ENCODE results near the gene KPNA3. TPM values are rescaled to one million over a fixed set of nuclear protein-coding genes. Genes with fewer than 3 reads are reported as not detected.

Gene KPNA3
- polyA plus RNA-seq, 4 donors, result 14.3 to 24.5 (median 15.0) TPM

- FAIRE-seq (no peak), DNase-seq (peak in 1 of 2 donors; percentile 46)
- no peaks in the 10 kb centered on the region for H3K27me3 ChIP-seq (ENCODE audit: control insufficient read depth in 3 of 3, insufficient read depth in 3 of 3, low read length in 3 of 3)
- H3K9me3 ChIP-seq (ENCODE audit: control insufficient read depth in 2 of 2, insufficient read depth in 1 of 2, low read depth in 1 of 2, low read length in 1 of 2), result peaks cover 0 to 6% of the 10 kb centered on the region in 2 donors
- no peaks in the 10 kb centered on the region for H3K4me1 ChIP-seq (ENCODE audit: control insufficient read depth in 3 of 3, insufficient read depth in 2 of 3, low read depth in 1 of 3, low read length in 2 of 3)
- H3K4me3 ChIP-seq (ENCODE audit: low read depth in 1 of 3, low read length in 3 of 3), result no peak overlapping the region
- no peak overlapping the region for H3K27ac ChIP-seq (ENCODE audit: low read depth in 1 of 3, low read length in 2 of 3)
- H3K36me3 ChIP-seq (ENCODE audit: control insufficient read depth in 3 of 3, insufficient read depth in 2 of 3, low read depth in 1 of 3, low read length in 3 of 3), result peaks cover 0 to 10% (median 0%) of the 10 kb centered on the region in 3 donors
- 78 to 93% (median 92%) methylated on average over 6 of the region's 6 CpGs for WGBS, 3 donors
Measured at GRCh38 chr13:49676581-49677298, 115.7 kb downstream of the KPNA3 start.

- Histone ChIP-seq H3K27me3 (ENCODE audit: control insufficient read depth in 3 of 3, insufficient read depth in 3 of 3, low read length in 3 of 3) (no peaks in the 10 kb centered on the region), H3K36me3 (ENCODE audit: control insufficient read depth in 3 of 3, insufficient read depth in 2 of 3, low read depth in 1 of 3, low read length in 3 of 3) (peaks cover 0 to 18% (median 2%) of the 10 kb centered on the region in 3 donors), H3K4me3 (ENCODE audit: low read depth in 1 of 3, low read length in 3 of 3) (no peak overlapping the region), H3K4me1 (ENCODE audit: control insufficient read depth in 3 of 3, insufficient read depth in 2 of 3, low read depth in 1 of 3, low read length in 2 of 3) (no peaks in the 10 kb centered on the region), H3K27ac (ENCODE audit: low read depth in 1 of 3, low read length in 2 of 3) (no peak overlapping the region), H3K9me3 (ENCODE audit: control insufficient read depth in 2 of 2, insufficient read depth in 1 of 2, low read depth in 1 of 2, low read length in 1 of 2) (no peaks in the 10 kb centered on the region)
- FAIRE-seq (no peak), DNase-seq (no peak)
- WGBS, 3 donors, result 77 to 83% (median 81%) methylated on average over 5 of the region's 5 CpGs
Measured at GRCh38 chr13:49670828-49671227, 121.7 kb downstream of the KPNA3 start.

DNA sequence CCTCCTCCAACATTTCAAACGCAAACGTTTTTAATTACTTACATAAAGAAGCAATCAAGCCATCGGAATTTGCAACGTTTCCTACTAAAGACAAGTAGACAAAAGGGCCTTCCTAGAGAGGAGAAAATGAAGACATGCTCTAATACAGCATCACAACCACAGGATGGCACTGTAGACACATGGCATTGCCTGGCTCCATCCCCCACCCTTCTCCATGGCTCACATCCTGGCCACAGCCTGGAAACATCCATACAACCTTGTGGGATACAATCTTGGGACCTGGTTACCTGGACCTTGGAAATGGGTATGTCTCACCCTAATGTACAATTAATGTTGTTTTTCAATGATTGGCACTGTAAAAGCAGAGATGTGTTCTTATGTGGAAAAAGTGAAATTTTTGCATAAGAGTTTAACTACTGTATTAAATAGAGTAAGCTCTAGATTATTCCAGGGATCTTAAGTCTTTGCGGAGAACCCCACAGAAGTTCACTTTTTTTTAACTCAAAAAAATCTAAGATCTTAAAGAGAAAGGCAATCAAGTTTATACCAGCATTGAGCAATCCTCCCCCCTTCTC, 122.7 kb downstream of the KPNA3 start:
- Histone ChIP-seq H3K4me1 (ENCODE audit: control insufficient read depth in 3 of 3, insufficient read depth in 2 of 3, low read depth in 1 of 3, low read length in 2 of 3) (no peaks in the 10 kb centered on the region), H3K27me3 (ENCODE audit: control insufficient read depth in 3 of 3, insufficient read depth in 3 of 3, low read length in 3 of 3) (no peaks in the 10 kb centered on the region), H3K9me3 (ENCODE audit: control insufficient read depth in 2 of 2, insufficient read depth in 1 of 2, low read depth in 1 of 2, low read length in 1 of 2) (no peaks in the 10 kb centered on the region), H3K27ac (ENCODE audit: low read depth in 1 of 3, low read length in 2 of 3) (no peak overlapping the region), H3K36me3 (ENCODE audit: control insufficient read depth in 3 of 3, insufficient read depth in 2 of 3, low read depth in 1 of 3, low read length in 3 of 3) (peaks cover 0 to 24% (median 2%) of the 10 kb centered on the region in 3 donors), H3K4me3 (ENCODE audit: low read depth in 1 of 3, low read length in 3 of 3) (no peak overlapping the region)
- FAIRE-seq (no peak), DNase-seq (peak; percentile 64 to 71)
- 45 to 68% (median 56%) methylated on average over 5 of the region's 5 CpGs for WGBS, 3 donors

- H3K4me1 ChIP-seq (ENCODE audit: control insufficient read depth in 3 of 3, insufficient read depth in 2 of 3, low read depth in 1 of 3, low read length in 2 of 3), result no peaks in the 10 kb centered on the region
- FAIRE-seq (no peak), DNase-seq (no peak)
- peaks cover 0 to 26% (median 4%) of the 10 kb centered on the region in 3 donors for H3K36me3 ChIP-seq (ENCODE audit: control insufficient read depth in 3 of 3, insufficient read depth in 2 of 3, low read depth in 1 of 3, low read length in 3 of 3)
- H3K4me3 ChIP-seq (ENCODE audit: low read depth in 1 of 3, low read length in 3 of 3), result no peak overlapping the region
- H3K27ac ChIP-seq (ENCODE audit: low read depth in 1 of 3, low read length in 2 of 3), result no peak overlapping the region
- H3K9me3 ChIP-seq (ENCODE audit: control insufficient read depth in 2 of 2, insufficient read depth in 1 of 2, low read depth in 1 of 2, low read length in 1 of 2), result no peaks in the 10 kb centered on the region
- H3K27me3 ChIP-seq (ENCODE audit: control insufficient read depth in 3 of 3, insufficient read depth in 3 of 3, low read length in 3 of 3), result no peaks in the 10 kb centered on the region
- WGBS, 3 donors, result 77 to 86% (median 78%) methylated on average over 2 of the region's 2 CpGs
Measured at GRCh38 chr13:49667773-49668172, 124.7 kb downstream of the KPNA3 start.

DNA sequence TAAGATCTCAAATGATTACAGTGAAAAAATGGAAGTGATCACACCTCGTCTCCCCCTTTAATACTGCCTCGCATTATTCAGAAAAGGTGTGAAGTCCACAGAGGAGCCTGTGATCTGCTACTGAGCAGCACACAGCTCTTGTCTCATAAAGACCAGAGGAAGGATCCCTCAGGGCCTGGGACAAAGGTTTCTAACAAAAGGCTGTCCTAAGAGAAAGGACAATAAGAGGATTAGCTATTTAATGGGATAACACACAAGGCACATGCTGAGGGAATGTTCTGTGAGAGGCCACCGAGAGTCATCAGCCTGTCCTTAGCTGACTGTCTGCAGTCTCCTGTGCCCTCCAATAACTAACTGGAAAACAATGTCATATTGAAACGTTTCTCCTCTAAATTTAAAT, 127.9 kb downstream of the KPNA3 start:
- H3K4me3 ChIP-seq (ENCODE audit: low read depth in 1 of 3, low read length in 3 of 3), result no peak overlapping the region
- H3K36me3 ChIP-seq (ENCODE audit: control insufficient read depth in 3 of 3, insufficient read depth in 2 of 3, low read depth in 1 of 3, low read length in 3 of 3), result peaks cover 0 to 33% (median 5%) of the 10 kb centered on the region in 3 donors
- no peak overlapping the region for H3K27ac ChIP-seq (ENCODE audit: low read depth in 1 of 3, low read length in 2 of 3)
- no peak for FAIRE-seq
- no peaks in the 10 kb centered on the region for H3K9me3 ChIP-seq (ENCODE audit: control insufficient read depth in 2 of 2, insufficient read depth in 1 of 2, low read depth in 1 of 2, low read length in 1 of 2)
- 80 to 83% (median 83%) methylated on average over 4 of the region's 4 CpGs for WGBS, 3 donors
- no peaks in the 10 kb centered on the region for H3K27me3 ChIP-seq (ENCODE audit: control insufficient read depth in 3 of 3, insufficient read depth in 3 of 3, low read length in 3 of 3)
- no peak for DNase-seq
- H3K4me1 ChIP-seq (ENCODE audit: control insufficient read depth in 3 of 3, insufficient read depth in 2 of 3, low read depth in 1 of 3, low read length in 2 of 3), result no peaks in the 10 kb centered on the region

DNA sequence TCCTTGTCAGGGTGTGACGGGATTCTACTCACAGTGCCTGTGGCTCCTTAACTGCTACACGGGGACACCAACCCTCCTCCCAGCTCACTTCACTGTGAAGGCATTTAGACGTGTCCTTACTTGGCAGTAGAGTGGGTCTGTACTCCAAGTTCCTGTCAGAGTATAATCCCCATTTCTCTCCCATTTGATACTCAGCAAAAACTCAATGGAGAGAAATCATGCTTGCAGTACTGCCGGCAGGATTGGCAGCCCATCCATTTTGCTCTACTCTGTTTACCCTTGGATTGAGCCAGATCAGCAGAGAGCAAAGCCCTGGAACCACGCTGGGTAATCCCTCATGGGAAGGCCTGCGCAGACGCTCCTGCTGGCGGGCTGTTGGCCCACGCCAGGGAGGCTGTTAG, 135.2 kb downstream of the KPNA3 start:
- H3K36me3 ChIP-seq (ENCODE audit: control insufficient read depth in 3 of 3, insufficient read depth in 2 of 3, low read depth in 1 of 3, low read length in 3 of 3), result peaks cover 0 to 20% (median 3%) of the 10 kb centered on the region in 3 donors
- FAIRE-seq (no peak), DNase-seq (no peak)
- no peaks in the 10 kb centered on the region for H3K4me1 ChIP-seq (ENCODE audit: control insufficient read depth in 3 of 3, insufficient read depth in 2 of 3, low read depth in 1 of 3, low read length in 2 of 3)
- WGBS, 3 donors, result 79 to 93% (median 90%) methylated on average over 9 of the region's 9 CpGs
- H3K4me3 ChIP-seq (ENCODE audit: low read depth in 1 of 3, low read length in 3 of 3), result no peak overlapping the region
- no peak overlapping the region for H3K27ac ChIP-seq (ENCODE audit: low read depth in 1 of 3, low read length in 2 of 3)
- H3K27me3 ChIP-seq (ENCODE audit: control insufficient read depth in 3 of 3, insufficient read depth in 3 of 3, low read length in 3 of 3), result no peaks in the 10 kb centered on the region
- H3K9me3 ChIP-seq (ENCODE audit: control insufficient read depth in 2 of 2, insufficient read depth in 1 of 2, low read depth in 1 of 2, low read length in 1 of 2), result no peaks in the 10 kb centered on the region

- H3K4me1 ChIP-seq (ENCODE audit: control insufficient read depth in 3 of 3, insufficient read depth in 2 of 3, low read depth in 1 of 3, low read length in 2 of 3), result no peaks in the 10 kb centered on the region
- no peaks in the 10 kb centered on the region for H3K9me3 ChIP-seq (ENCODE audit: control insufficient read depth in 2 of 2, insufficient read depth in 1 of 2, low read depth in 1 of 2, low read length in 1 of 2)
- no peak for FAIRE-seq
- no peak for DNase-seq
- H3K4me3 ChIP-seq (ENCODE audit: low read depth in 1 of 3, low read length in 3 of 3), result no peak overlapping the region
- H3K27me3 ChIP-seq (ENCODE audit: control insufficient read depth in 3 of 3, insufficient read depth in 3 of 3, low read length in 3 of 3), result no peaks in the 10 kb centered on the region
- no peak overlapping the region for H3K27ac ChIP-seq (ENCODE audit: low read depth in 1 of 3, low read length in 2 of 3)
- H3K36me3 ChIP-seq (ENCODE audit: control insufficient read depth in 3 of 3, insufficient read depth in 2 of 3, low read depth in 1 of 3, low read length in 3 of 3), result peaks cover 0 to 20% (median 3%) of the 10 kb centered on the region in 3 donors
- 85 to 90% (median 89%) methylated on average over 3 of the region's 3 CpGs for WGBS, 3 donors
Measured at GRCh38 chr13:49655906-49656305, 136.6 kb downstream of the KPNA3 start.

DNA sequence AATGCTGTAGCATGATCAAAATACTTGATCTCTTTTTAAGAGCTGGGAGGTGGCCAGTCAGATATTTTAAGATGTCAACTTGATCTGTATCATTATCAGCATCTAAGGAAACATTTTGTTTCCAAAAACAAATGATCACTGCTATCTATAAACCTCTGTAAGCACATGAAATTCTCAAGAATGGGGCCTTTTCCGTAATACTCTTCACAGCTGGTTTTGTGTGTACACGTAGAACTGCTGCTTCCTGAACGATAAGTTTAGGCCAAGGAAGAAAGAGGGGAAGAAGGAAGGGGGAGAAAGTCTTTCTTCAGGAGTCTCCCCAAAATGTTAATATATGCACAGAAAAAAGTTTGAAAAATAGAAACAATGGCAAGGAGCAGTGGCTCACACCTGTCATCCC, 138.5 kb downstream of the KPNA3 start:
- DNase-seq (no peak), FAIRE-seq (no peak)
- no peaks in the 10 kb centered on the region for H3K27me3 ChIP-seq (ENCODE audit: control insufficient read depth in 3 of 3, insufficient read depth in 3 of 3, low read length in 3 of 3)
- H3K27ac ChIP-seq (ENCODE audit: low read depth in 1 of 3, low read length in 2 of 3), result no peak overlapping the region
- no peaks in the 10 kb centered on the region for H3K4me1 ChIP-seq (ENCODE audit: control insufficient read depth in 3 of 3, insufficient read depth in 2 of 3, low read depth in 1 of 3, low read length in 2 of 3)
- WGBS, 3 donors, result 86 to 99% (median 95%) methylated on average over 3 of the region's 3 CpGs
- peaks cover 0 to 14% (median 3%) of the 10 kb centered on the region in 3 donors for H3K36me3 ChIP-seq (ENCODE audit: control insufficient read depth in 3 of 3, insufficient read depth in 2 of 3, low read depth in 1 of 3, low read length in 3 of 3)
- H3K4me3 ChIP-seq (ENCODE audit: low read depth in 1 of 3, low read length in 3 of 3), result no peak overlapping the region
- H3K9me3 ChIP-seq (ENCODE audit: control insufficient read depth in 2 of 2, insufficient read depth in 1 of 2, low read depth in 1 of 2, low read length in 1 of 2), result no peaks in the 10 kb centered on the region

Data from small intestine (tissue), 7 donors.